ENCODE data around the gene EHHADH. TPM values are rescaled to one million over a fixed set of nuclear protein-coding genes. Genes with fewer than 3 reads are reported as not detected.
A peak's percentile ranks its signal among the peaks of the same experiment; 100 is the strongest.

Gene EHHADH
- total and polyA plus RNA-seq, 2 experiments from 2014 or later, result 2.7 to 3.1 TPM

DNA sequence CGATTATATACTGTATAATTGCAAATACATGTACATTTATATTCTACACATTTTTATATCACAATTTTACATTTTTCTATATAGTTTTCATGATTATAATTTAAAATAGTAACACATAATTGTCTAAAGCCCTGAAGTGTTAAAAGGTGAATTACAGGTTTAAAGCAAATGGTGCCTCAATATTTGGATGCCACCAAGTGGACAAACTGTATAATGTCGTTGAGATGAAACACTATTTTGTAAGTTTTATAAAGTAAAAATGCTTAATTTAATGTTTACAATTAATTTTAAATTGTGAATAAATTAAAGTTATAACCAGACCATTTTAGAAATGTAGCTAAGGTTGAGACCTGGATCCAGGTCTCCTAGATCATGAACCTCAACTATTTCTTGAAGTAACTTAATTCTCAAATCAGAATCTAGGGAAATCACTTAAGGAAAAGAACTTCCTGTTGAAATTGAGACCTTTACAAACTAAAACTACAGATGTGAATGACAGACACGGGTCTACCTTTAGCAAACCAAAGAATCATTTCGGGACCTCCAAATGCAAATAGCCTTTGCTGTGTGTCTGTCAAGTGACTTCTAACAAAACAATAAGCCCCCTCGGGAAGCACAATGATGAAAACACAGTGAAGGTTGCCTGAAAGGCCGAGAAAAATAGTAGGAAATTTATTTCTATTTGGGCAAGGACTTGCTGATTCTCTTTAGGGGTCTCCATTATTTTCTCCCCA is 37.8 kb downstream of the EHHADH start:
- Histone ChIP-seq H3F3A (ENCODE audit: insufficient read depth) (no peaks in the 10 kb centered on the region), H3K4me2 (ENCODE audit: unreplicated experiment) (no peak overlapping the region), H3K27me3 (replicated peaks; ENCODE audit: insufficient read depth) (no peaks in the 10 kb centered on the region), H3K27ac (no peak overlapping the region), H2AFZ (peak overlapping the region; percentile 22), H4K20me1 (ENCODE audit: insufficient read depth) (no peaks in the 10 kb centered on the region), H3K79me2 (ENCODE audit: insufficient read depth) (no peaks in the 10 kb centered on the region), H3K9me2 (ENCODE audit: insufficient read depth) (no peaks in the 10 kb centered on the region), H3K9me3 (ENCODE audit: low read depth) (no peaks in the 10 kb centered on the region), H3K4me1 (ENCODE audit: insufficient read depth) (no peaks in the 10 kb centered on the region), H3K4me3 (no peak overlapping the region), H3K36me3 (ENCODE audit: low read depth) (no peaks in the 10 kb centered on the region), H3K9ac (peak overlapping the region; percentile 0; the same call in 1 of the 2 replicates)
- peak; percentile 50 for DNase-seq
- in situ Hi-C loops (cut with MboI), result no loop called here
- WGBS, 2 experiments (ENCODE audit: low coverage in 1 of 2, low lambda C conversion rate in 2 of 2, missing lambda C conversion rate in 2 of 2), result 37 to 40% methylated on average over 6 of the region's 6 CpGs
- TF ChIP-seq EZH2 (IDR thresholded peaks at IDR 0.05; ENCODE audit: insufficient read depth, poor library complexity, severe bottlenecking), result no peak
- no peak for TF ChIP-seq EZH2phosphoT487 (IDR thresholded peaks at IDR 0.05; ENCODE audit: insufficient read depth, low read depth)

DNA sequence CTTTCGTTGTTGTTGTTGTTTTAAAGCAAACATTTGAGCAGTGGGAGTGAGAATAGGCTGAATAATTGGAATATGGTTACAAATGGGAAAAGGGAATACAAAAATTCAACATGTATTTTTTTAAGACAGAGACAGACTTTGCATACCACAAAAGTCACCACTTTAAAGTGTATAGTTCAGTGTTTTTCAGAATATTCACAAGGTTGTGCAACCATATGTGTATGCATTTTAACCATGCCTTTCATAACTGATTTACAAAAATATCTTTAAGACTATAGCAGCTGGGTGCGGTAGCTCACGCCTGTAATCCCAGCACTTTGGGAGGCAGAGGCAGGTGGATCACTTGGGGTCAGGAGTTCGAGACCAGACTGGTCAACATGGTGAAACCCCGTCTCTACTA is 41.3 kb downstream of the EHHADH start:
- Histone ChIP-seq H3K9me2 (ENCODE audit: insufficient read depth) (no peaks in the 10 kb centered on the region), H3K9ac (no peak overlapping the region), H3K4me3 (no peak overlapping the region), H3K4me2 (ENCODE audit: unreplicated experiment) (no peak overlapping the region), H3K36me3 (ENCODE audit: low read depth) (no peaks in the 10 kb centered on the region), H4K20me1 (ENCODE audit: insufficient read depth) (no peaks in the 10 kb centered on the region), H3F3A (ENCODE audit: insufficient read depth) (peaks cover under 1% of the 10 kb centered on the region; the same call in 1 of the 2 replicates), H3K27ac (no peak overlapping the region), H3K27me3 (replicated peaks; ENCODE audit: insufficient read depth) (no peaks in the 10 kb centered on the region), H3K4me1 (ENCODE audit: insufficient read depth) (no peaks in the 10 kb centered on the region), H2AFZ (no peak overlapping the region), H3K79me2 (ENCODE audit: insufficient read depth) (no peaks in the 10 kb centered on the region), H3K9me3 (ENCODE audit: low read depth) (no peaks in the 10 kb centered on the region)
- TF ChIP-seq EZH2 (IDR thresholded peaks at IDR 0.05; ENCODE audit: insufficient read depth, poor library complexity, severe bottlenecking) (no peak), EZH2phosphoT487 (IDR thresholded peaks at IDR 0.05; ENCODE audit: insufficient read depth, low read depth) (no peak)
- no peak for DNase-seq
- in situ Hi-C loops (cut with MboI), result no loop called here
- 88 to 89% methylated on average over 5 of the region's 5 CpGs for WGBS, 2 experiments (ENCODE audit: low coverage in 1 of 2, low lambda C conversion rate in 2 of 2, missing lambda C conversion rate in 2 of 2)

DNA sequence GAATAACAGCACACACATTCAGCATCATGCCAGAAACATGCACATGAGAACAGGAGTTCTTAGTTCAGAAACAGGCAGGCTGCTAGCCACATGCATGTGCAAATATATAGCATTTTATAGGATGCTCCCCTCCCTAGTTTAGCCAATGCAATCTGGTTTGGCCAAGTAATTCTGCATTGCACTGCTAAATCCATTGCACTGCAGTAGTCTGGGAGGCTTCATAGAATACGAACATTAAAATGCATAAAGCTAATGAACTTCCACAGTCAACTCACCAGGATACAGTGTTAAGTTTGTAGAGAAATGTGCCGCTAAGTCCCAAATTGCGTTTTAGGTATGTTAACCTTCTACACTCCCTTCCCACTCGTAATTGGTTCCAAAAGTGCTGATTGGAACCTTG is 41.8 kb downstream of the EHHADH start:
- H3K9me3 ChIP-seq (ENCODE audit: low read depth), result no peaks in the 10 kb centered on the region
- 89 to 92% methylated on average over 4 of the region's 4 CpGs for WGBS, 2 experiments (ENCODE audit: low coverage in 1 of 2, low lambda C conversion rate in 2 of 2, missing lambda C conversion rate in 2 of 2)
- no peak overlapping the region for H3K4me3 ChIP-seq
- no peaks in the 10 kb centered on the region for H3K79me2 ChIP-seq (ENCODE audit: insufficient read depth)
- H3K9ac ChIP-seq, result no peak overlapping the region
- DNase-seq, result no peak
- no peaks in the 10 kb centered on the region for H3K9me2 ChIP-seq (ENCODE audit: insufficient read depth)
- TF ChIP-seq EZH2 (IDR thresholded peaks at IDR 0.05; ENCODE audit: insufficient read depth, poor library complexity, severe bottlenecking), result no peak
- H3K36me3 ChIP-seq (ENCODE audit: low read depth), result no peaks in the 10 kb centered on the region
- H3K4me1 ChIP-seq (ENCODE audit: insufficient read depth), result no peaks in the 10 kb centered on the region
- in situ Hi-C loops (cut with MboI), result no loop called here
- no peak overlapping the region for H2AFZ ChIP-seq
- H4K20me1 ChIP-seq (ENCODE audit: insufficient read depth), result no peaks in the 10 kb centered on the region
- no peak overlapping the region for H3K4me2 ChIP-seq (ENCODE audit: unreplicated experiment)
- H3K27ac ChIP-seq, result no peak overlapping the region
- no peaks in the 10 kb centered on the region for H3K27me3 ChIP-seq (replicated peaks; ENCODE audit: insufficient read depth)
- peaks cover 4% of the 10 kb centered on the region; the same call in 1 of the 2 replicates for H3F3A ChIP-seq (ENCODE audit: insufficient read depth)

DNA sequence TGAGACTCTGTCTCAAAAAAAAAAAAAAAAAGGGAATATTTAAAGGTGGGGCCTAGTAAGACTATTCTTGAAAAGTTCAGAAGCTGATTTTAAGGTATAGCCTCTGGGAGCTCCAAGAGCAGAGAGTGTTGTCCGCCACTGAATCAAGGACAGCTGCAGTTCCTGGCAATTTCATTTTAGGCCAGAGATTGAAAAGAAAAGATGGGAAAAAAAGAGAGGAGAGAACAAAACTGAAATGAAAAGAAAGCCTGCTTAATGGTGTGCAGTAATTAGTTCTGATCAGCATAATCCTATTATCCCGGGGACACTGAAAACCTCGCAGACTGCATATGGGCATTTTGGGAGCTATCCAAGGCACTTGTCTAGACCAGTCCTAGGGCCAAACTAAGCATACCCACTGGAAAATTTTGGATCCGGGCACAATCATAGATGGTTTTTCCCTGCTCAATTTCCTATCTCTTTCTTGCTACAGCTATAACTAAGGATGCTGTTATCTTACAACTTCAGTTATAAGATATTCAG is 43.2 kb downstream of the EHHADH start:
- TF ChIP-seq EZH2phosphoT487 (IDR thresholded peaks at IDR 0.05; ENCODE audit: insufficient read depth, low read depth) (no peak), EZH2 (IDR thresholded peaks at IDR 0.05; ENCODE audit: insufficient read depth, poor library complexity, severe bottlenecking) (no peak)
- Histone ChIP-seq H3K9ac (no peak overlapping the region), H3K36me3 (ENCODE audit: low read depth) (no peaks in the 10 kb centered on the region), H3K4me1 (ENCODE audit: insufficient read depth) (no peaks in the 10 kb centered on the region), H3K27me3 (replicated peaks; ENCODE audit: insufficient read depth) (no peaks in the 10 kb centered on the region), H3F3A (ENCODE audit: insufficient read depth) (peaks cover 4% of the 10 kb centered on the region; the same call in 1 of the 2 replicates), H3K4me3 (no peak overlapping the region), H3K4me2 (ENCODE audit: unreplicated experiment) (no peak overlapping the region), H3K9me3 (ENCODE audit: low read depth) (no peaks in the 10 kb centered on the region), H3K9me2 (ENCODE audit: insufficient read depth) (no peaks in the 10 kb centered on the region), H3K79me2 (ENCODE audit: insufficient read depth) (no peaks in the 10 kb centered on the region), H4K20me1 (ENCODE audit: insufficient read depth) (no peaks in the 10 kb centered on the region), H2AFZ (no peak overlapping the region), H3K27ac (no peak overlapping the region)
- 70 to 77% methylated on average over 4 of the region's 4 CpGs for WGBS, 2 experiments (ENCODE audit: low coverage in 1 of 2, low lambda C conversion rate in 2 of 2, missing lambda C conversion rate in 2 of 2)
- no peak for DNase-seq
- in situ Hi-C loops (cut with MboI), result no loop called here

Measured in GM23248 (cell line).